ENCODE data around the gene FZD10.

Gene FZD10

GRCh38 chr12:130124106-130124505 lies 38.2 kb upstream of the FZD10 start:
- Histone ChIP-seq H3K4me3 (ENCODE audit: low read depth, low read length) (no peak overlapping the region), H3K27ac (ENCODE audit: low read depth, low read length) (no peak overlapping the region), H3K9me3 (ENCODE audit: control insufficient read depth, insufficient read depth, low read depth, low read length) (peaks cover 3% of the 10 kb centered on the region), H3K27me3 (ENCODE audit: control insufficient read depth, insufficient read depth, low read length) (peaks cover 38% of the 10 kb centered on the region), H3K4me1 (ENCODE audit: control insufficient read depth, insufficient read depth, low read length) (peaks cover 11% of the 10 kb centered on the region; the same call in 1 of the 2 replicates), H3K36me3 (ENCODE audit: control insufficient read depth, insufficient read depth, low read length) (no peaks in the 10 kb centered on the region), H3K9ac (ENCODE audit: low read length) (no peak overlapping the region)

DNA sequence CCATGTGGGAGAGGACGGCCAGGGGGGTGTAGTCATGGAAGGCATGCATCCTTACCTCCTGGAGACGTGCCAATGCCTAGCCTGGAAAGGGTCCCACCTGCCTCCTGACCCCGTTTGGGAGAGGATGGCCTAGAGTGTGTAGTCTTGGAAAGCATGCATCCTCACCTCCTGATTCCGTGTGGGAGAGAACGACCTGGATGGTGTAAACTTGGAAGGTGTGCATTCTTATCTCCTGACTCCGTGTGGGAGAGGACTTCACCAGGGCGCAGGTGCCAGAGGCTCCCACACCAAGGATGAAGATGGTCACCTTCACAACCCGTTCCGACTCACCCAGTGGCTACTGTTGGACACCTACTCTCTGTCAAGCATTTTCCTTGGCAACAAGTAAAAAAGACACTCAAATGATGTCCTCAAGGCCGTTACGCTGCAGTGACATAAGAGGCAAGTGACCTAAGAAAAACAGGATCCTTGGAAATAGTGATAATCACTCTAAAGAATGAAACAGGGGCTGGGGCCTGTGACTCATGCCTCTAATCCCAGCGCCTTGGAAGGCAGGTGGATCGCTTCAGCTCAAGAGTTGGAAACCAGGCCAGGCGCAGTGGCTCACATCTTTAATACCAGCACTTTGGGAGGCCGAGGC lies 37.5 kb upstream of the FZD10 start:
- Histone ChIP-seq H3K4me1 (ENCODE audit: control insufficient read depth, insufficient read depth, low read length) (peaks cover 11% of the 10 kb centered on the region; the same call in 1 of the 2 replicates), H3K9me3 (ENCODE audit: control insufficient read depth, insufficient read depth, low read depth, low read length) (peaks cover 5% of the 10 kb centered on the region)

DNA sequence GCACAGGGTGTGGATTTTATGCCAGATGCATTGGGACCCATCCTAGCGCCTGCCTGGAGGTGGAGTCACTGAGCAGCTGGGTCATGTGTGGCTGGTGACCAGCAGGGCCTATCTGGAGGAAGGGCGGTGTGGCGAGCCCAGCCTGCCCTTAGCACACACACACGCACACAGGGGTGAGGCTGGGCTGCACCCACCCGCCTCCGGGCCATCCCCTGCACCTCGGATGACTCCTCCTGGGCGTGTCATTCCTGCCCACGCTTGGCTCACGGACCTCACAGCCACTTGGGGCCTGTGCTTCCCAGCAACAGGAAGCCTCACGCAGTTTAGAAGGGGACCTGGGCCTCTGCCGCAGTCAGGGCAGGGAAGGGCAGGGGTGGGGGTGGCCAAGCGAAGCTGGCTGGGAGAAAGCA lies 36.2 kb upstream of the FZD10 start:
- Histone ChIP-seq H3K27me3 (ENCODE audit: control insufficient read depth, insufficient read depth, low read length) (peaks cover 38% of the 10 kb centered on the region), H3K4me1 (ENCODE audit: control insufficient read depth, insufficient read depth, low read length) (peaks cover 6% of the 10 kb centered on the region; the same call in 1 of the 2 replicates), H3K9me3 (ENCODE audit: control insufficient read depth, insufficient read depth, low read depth, low read length) (peaks cover 5% of the 10 kb centered on the region), H3K36me3 (ENCODE audit: control insufficient read depth, insufficient read depth, low read length) (no peaks in the 10 kb centered on the region), H3K27ac (ENCODE audit: low read depth, low read length) (no peak overlapping the region), H3K4me3 (ENCODE audit: low read depth, low read length) (no peak overlapping the region), H3K9ac (ENCODE audit: low read length) (no peak overlapping the region)

More for the DNA sequence above, 37.5 kb upstream of the FZD10 start:
- H3K4me3 ChIP-seq (ENCODE audit: low read depth, low read length), result no peak overlapping the region
- H3K27ac ChIP-seq (ENCODE audit: low read depth, low read length), result no peak overlapping the region
- no peak overlapping the region for H3K9ac ChIP-seq (ENCODE audit: low read length)
- H3K27me3 ChIP-seq (ENCODE audit: control insufficient read depth, insufficient read depth, low read length), result peaks cover 37% of the 10 kb centered on the region
- H3K36me3 ChIP-seq (ENCODE audit: control insufficient read depth, insufficient read depth, low read length), result no peaks in the 10 kb centered on the region

- no peak overlapping the region for H3K4me3 ChIP-seq (ENCODE audit: low read depth, low read length)
- peaks cover 12% of the 10 kb centered on the region; the same call in 1 of the 2 replicates for H3K4me1 ChIP-seq (ENCODE audit: control insufficient read depth, insufficient read depth, low read length)
- H3K9ac ChIP-seq (ENCODE audit: low read length), result no peak overlapping the region
- no peak overlapping the region for H3K27ac ChIP-seq (ENCODE audit: low read depth, low read length)
- H3K27me3 ChIP-seq (ENCODE audit: control insufficient read depth, insufficient read depth, low read length), result peaks cover 42% of the 10 kb centered on the region
- peaks cover 5% of the 10 kb centered on the region for H3K9me3 ChIP-seq (ENCODE audit: control insufficient read depth, insufficient read depth, low read depth, low read length)
- H3K36me3 ChIP-seq (ENCODE audit: control insufficient read depth, insufficient read depth, low read length), result no peaks in the 10 kb centered on the region
These were observed 34.7 kb upstream of the FZD10 start for GRCh38 chr12:130127532-130127911.

- H3K9me3 ChIP-seq (ENCODE audit: control insufficient read depth, insufficient read depth, low read depth, low read length), result peaks cover 5% of the 10 kb centered on the region
- H3K27me3 ChIP-seq (ENCODE audit: control insufficient read depth, insufficient read depth, low read length), result peaks cover 46% of the 10 kb centered on the region
- H3K9ac ChIP-seq (ENCODE audit: low read length), result no peak overlapping the region
- no peak overlapping the region for H3K4me3 ChIP-seq (ENCODE audit: low read depth, low read length)
- peaks cover 18% of the 10 kb centered on the region; the same call in 1 of the 2 replicates for H3K4me1 ChIP-seq (ENCODE audit: control insufficient read depth, insufficient read depth, low read length)
- H3K36me3 ChIP-seq (ENCODE audit: control insufficient read depth, insufficient read depth, low read length), result no peaks in the 10 kb centered on the region
- H3K27ac ChIP-seq (ENCODE audit: low read depth, low read length), result no peak overlapping the region
These were observed 34.1 kb upstream of the FZD10 start for GRCh38 chr12:130127912-130128789.

DNA sequence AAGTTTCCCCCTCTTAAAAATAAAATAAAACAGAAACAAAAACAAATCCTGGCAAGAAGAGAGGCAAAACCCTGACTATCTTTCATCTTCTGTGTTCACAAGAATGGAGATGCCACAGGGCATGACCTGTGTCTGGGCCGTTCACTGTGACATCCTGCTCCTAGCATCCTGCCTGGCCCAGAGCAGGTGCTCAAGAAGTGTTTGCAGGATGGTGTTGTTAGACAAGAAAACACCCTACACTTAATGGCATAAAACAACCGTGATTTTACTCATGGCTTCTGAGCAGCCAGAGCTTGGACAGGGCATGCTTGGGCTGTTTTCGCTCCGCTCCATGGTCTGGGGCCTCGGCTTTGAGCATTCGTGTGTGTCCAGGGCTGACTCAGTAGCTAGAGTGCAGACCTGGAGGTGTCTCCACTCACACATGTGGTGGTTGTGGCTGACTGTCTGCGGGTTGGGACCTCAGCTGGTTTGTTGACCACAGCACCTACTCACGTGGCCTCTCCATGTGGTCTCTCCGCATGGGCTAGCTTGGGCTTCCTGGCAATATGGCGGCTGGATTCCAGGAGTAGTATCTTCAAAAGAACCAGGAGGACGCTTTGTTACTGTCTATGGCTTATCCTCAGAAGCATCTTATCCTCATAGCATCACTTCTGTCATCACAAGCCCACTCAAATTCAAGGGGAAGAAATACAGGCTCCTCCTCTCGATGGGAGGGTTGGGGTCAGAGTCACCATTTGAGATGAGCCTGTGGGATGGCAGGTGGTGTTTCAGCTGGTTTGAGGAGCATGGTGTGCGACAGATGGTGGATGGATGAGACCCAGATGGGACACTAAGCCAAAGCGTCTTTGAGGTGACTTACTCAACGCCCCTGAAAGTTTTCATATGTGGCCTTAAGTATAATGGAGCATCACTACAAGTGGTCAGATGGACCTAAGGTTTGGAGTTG lies 33.2 kb upstream of the FZD10 start:
- H3K27ac ChIP-seq (ENCODE audit: low read depth, low read length), result no peak overlapping the region
- no peak overlapping the region for H3K9ac ChIP-seq (ENCODE audit: low read length)
- H3K4me3 ChIP-seq (ENCODE audit: low read depth, low read length), result no peak overlapping the region
- peaks cover 24% of the 10 kb centered on the region; the same call in 1 of the 2 replicates for H3K4me1 ChIP-seq (ENCODE audit: control insufficient read depth, insufficient read depth, low read length)
- H3K27me3 ChIP-seq (ENCODE audit: control insufficient read depth, insufficient read depth, low read length), result peaks cover 53% of the 10 kb centered on the region
- peaks cover 5% of the 10 kb centered on the region for H3K9me3 ChIP-seq (ENCODE audit: control insufficient read depth, insufficient read depth, low read depth, low read length)
- H3K36me3 ChIP-seq (ENCODE audit: control insufficient read depth, insufficient read depth, low read length), result no peaks in the 10 kb centered on the region

DNA sequence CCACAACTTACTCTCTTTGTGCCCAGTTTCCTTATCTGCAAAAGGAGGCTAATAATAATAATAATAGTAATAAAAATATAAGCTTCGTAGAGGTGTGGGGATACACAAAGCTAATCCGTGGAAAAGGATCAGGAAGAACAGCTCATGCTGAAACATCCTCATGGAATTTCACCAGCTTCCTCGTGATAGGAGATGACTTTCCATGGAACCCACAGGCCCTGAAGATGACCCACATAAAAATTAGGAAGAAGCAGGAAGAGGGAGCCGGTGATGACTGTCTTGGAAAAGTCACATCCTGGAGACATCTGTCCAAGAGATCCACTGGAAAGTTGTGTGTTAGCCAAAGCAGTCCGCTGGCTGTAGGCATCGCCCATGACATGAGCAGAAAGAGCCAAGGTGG lies 31.9 kb upstream of the FZD10 start:
- Histone ChIP-seq H3K9ac (ENCODE audit: low read length) (no peak overlapping the region), H3K4me3 (ENCODE audit: low read depth, low read length) (no peak overlapping the region), H3K9me3 (ENCODE audit: control insufficient read depth, insufficient read depth, low read depth, low read length) (peaks cover 5% of the 10 kb centered on the region), H3K4me1 (ENCODE audit: control insufficient read depth, insufficient read depth, low read length) (peaks cover 24% of the 10 kb centered on the region; the same call in 1 of the 2 replicates), H3K27me3 (ENCODE audit: control insufficient read depth, insufficient read depth, low read length) (peaks cover 61% of the 10 kb centered on the region), H3K27ac (ENCODE audit: low read depth, low read length) (no peak overlapping the region), H3K36me3 (ENCODE audit: control insufficient read depth, insufficient read depth, low read length) (no peaks in the 10 kb centered on the region)

DNA sequence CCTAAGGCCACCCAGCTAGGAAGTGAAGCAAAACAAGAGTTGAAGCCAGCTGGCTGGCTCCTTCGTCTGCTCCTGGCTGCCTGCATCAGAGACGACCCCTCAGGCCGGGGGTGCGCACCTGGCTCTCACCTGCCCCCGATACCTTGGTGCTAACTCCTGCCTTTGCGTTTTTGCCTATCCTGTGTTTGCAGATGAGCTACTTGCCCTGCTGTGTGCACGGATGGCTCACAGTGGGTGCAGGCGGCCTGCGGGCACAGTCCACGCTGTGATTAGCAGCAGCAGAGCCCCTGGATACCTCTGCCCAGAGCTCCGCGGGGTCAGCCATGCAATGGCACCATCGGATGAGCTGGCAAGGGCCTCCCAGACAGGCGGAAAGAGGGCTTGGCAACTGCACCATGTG lies 31.2 kb upstream of the FZD10 start:
- no peak overlapping the region for H3K9ac ChIP-seq (ENCODE audit: low read length)
- H3K27me3 ChIP-seq (ENCODE audit: control insufficient read depth, insufficient read depth, low read length), result peaks cover 68% of the 10 kb centered on the region
- H3K36me3 ChIP-seq (ENCODE audit: control insufficient read depth, insufficient read depth, low read length), result no peaks in the 10 kb centered on the region
- H3K4me3 ChIP-seq (ENCODE audit: low read depth, low read length), result no peak overlapping the region
- H3K27ac ChIP-seq (ENCODE audit: low read depth, low read length), result no peak overlapping the region
- peaks cover 21% of the 10 kb centered on the region; the same call in 1 of the 2 replicates for H3K4me1 ChIP-seq (ENCODE audit: control insufficient read depth, insufficient read depth, low read length)
- peaks cover 5% of the 10 kb centered on the region for H3K9me3 ChIP-seq (ENCODE audit: control insufficient read depth, insufficient read depth, low read depth, low read length)

GRCh38 chr12:130131801-130132200 lies 30.5 kb upstream of the FZD10 start:
- Histone ChIP-seq H3K9me3 (ENCODE audit: control insufficient read depth, insufficient read depth, low read depth, low read length) (peaks cover 5% of the 10 kb centered on the region), H3K36me3 (ENCODE audit: control insufficient read depth, insufficient read depth, low read length) (no peaks in the 10 kb centered on the region), H3K27ac (ENCODE audit: low read depth, low read length) (no peak overlapping the region), H3K4me3 (ENCODE audit: low read depth, low read length) (no peak overlapping the region), H3K27me3 (ENCODE audit: control insufficient read depth, insufficient read depth, low read length) (peaks cover 75% of the 10 kb centered on the region), H3K9ac (ENCODE audit: low read length) (no peak overlapping the region), H3K4me1 (ENCODE audit: control insufficient read depth, insufficient read depth, low read length) (peaks cover 25% of the 10 kb centered on the region)

- H3K9ac ChIP-seq (ENCODE audit: low read length), result no peak overlapping the region
- peaks cover 37% of the 10 kb centered on the region for H3K4me1 ChIP-seq (ENCODE audit: control insufficient read depth, insufficient read depth, low read length)
- H3K36me3 ChIP-seq (ENCODE audit: control insufficient read depth, insufficient read depth, low read length), result no peaks in the 10 kb centered on the region
- H3K9me3 ChIP-seq (ENCODE audit: control insufficient read depth, insufficient read depth, low read depth, low read length), result peaks cover 5% of the 10 kb centered on the region
- no peak overlapping the region for H3K4me3 ChIP-seq (ENCODE audit: low read depth, low read length)
- peaks cover 80% of the 10 kb centered on the region for H3K27me3 ChIP-seq (ENCODE audit: control insufficient read depth, insufficient read depth, low read length)
- H3K27ac ChIP-seq (ENCODE audit: low read depth, low read length), result no peak overlapping the region
These were observed 29.3 kb upstream of the FZD10 start for GRCh38 chr12:130132831-130133511.
